ENCODE measurements around the gene MESP1. TPM values are rescaled to one million over a fixed set of nuclear protein-coding genes. Genes with fewer than 3 reads are reported as not detected.
A peak's percentile ranks its signal among the peaks of the same experiment; 100 is the strongest.

The MESP1 gene
- total RNA-seq, 1 donor from 2014 or later, result 0.29 TPM

DNA sequence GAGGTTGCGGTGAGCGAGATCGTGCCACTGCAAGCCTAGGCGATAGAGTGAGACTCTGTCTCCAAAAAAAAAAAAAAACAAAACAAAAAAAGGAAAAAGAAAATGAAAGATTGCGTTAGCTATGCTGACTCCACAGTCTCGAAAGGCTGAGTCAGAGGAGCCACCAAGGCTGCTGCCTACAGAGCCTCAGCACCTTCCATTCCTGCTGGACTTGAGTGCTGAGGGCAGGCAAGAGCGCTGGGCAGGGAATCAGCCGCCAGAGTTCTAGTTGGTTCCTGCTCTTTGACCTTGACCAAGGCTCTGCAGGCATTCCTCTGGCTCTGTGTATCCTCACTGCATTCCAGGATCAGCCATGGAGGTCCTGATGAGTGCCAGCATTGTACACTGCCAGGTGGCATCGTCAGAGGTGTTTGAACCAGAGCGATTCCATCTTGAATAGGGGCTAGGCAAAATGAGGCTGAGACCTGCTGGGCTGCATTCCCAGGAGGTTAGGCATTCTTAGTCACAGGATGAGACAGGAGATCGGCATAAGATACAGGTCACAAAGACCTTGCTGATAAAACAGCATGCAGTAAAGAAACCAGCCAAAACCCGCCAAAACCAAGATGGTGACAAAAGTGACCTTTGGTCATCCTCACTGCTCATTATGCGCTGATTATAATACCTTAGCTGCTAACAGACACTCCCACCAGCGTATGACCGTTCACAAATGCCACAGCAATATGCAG lies 31.0 kb upstream of the MESP1 start:
- no peak for DNase-seq (ENCODE audit: low spot score)

DNA sequence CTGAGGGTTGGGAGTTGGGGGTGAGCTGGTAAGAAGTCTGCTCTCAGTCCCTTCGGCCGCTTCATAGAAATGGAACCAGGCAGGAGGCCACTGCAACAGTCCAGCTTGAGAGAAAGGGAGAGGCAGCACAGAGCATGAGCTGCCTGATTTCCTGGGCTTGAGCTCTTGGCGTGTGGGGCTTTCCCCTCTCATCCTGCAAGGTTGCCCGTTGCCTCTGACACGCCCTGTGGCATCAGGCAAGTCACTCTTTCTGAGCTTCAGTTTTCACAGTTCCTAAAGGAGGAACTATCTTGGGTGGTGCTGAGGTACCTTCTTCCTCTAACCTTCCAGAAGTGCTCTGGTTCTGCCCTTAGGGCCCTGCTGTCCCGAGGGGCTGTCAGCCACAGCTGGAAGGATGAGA lies 30.0 kb upstream of the MESP1 start:
- no peak for DNase-seq (ENCODE audit: low spot score)

DNA sequence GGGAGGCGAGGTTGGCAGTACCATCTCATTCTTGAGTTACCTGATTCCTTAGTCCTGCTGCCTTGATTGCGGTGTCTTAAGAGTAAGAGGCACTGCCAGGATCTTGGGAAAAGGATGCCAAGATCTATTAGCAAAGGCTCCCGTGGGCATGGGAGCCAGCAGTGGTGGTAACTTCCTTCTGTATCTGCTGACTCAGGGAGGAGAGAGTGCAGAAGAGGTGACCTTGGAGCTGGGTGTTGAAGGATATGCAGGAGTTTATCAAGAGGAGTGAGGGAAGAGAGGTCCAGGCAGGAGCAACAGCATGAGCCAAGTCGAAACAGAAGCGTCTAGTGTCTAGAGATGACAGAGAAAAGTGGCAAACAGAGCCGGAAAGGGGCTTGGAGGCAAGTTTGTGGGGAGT lies 29.6 kb upstream of the MESP1 start:
- no peak for DNase-seq (ENCODE audit: low spot score)

DNA sequence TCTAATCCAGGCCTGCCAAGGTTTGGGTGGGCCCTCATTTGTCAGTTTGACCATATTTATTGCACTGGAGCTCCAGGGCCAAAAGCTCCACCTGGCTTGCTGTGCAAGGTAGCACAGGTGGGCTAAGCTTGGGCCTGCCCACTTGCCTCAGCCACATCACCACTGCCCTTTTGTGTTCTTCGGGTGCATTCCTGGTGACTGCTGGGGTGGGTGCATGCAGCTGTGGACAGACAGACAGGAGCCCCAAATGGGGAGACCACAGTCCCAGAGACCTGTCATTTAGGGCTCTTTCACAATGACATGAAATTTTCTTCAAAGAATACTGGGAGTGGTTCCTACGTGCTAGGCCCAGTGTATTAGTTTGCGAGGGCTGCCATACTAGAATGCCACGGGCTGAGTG lies 27.8 kb upstream of the MESP1 start:
- no peak for DNase-seq (ENCODE audit: low spot score)

DNA sequence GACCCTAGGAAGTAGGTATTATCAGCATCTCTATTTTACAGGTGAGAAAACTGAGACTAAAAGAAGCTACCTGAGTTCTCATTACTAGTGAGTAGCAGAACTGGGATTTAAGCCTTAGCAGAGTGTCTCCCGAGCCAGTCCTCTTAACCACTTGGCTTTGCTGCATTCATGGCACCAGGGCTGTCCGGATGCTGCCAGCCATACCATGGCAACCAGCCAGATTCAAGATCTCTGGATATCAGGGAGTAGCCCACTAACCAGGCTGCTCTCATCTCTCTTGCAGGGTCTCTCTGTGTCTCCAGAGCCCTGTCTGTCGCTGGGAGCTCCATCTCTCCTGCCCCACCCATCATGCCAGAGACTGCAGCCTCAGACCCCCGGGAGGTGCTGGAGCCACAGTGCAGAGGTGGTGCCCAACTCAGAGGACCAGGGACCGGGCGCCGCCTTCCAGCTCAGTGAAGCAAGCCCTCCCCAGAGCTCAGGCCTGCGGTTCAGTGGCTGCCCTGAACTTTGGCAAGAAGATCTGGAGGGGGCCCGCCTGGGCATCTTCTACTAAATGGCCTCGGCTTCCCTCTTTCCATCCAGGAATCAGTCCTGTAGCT lies 26.8 kb upstream of the MESP1 start:
- no peak for DNase-seq (ENCODE audit: low spot score)

DNA sequence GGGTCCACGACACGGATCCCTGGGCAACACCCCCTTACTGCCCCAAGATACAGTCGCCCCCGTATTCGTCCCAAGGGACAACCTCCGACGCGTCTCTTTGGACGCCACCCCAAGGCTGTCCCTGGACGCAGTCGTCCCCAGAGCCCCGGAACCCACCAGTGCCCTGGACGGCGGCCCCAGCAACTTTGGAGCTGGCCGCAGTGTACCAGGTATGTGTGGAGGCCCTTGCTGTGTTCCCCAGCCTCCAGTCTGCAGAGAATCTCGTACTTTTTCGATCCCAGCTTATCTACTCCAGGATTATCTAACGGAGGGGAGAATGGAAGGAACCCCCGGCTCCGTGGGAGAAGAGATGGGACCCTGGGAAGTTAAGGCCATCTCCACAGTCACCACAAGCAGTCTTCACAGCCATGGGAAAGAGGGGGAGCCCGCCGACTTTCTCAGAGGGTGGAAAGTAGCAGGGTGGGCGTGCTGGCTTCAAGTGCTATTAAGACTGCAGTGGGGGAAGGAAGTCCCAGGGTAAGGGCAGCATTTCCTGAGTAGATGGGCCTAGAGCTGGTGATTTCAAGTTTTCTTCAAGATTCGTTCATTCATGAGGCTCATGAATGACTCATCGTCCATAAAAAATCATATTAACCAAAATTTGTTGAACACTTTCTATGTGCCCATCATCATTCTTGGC lies 26.2 kb upstream of the MESP1 start:
- no peak for DNase-seq (ENCODE audit: low spot score)

DNA sequence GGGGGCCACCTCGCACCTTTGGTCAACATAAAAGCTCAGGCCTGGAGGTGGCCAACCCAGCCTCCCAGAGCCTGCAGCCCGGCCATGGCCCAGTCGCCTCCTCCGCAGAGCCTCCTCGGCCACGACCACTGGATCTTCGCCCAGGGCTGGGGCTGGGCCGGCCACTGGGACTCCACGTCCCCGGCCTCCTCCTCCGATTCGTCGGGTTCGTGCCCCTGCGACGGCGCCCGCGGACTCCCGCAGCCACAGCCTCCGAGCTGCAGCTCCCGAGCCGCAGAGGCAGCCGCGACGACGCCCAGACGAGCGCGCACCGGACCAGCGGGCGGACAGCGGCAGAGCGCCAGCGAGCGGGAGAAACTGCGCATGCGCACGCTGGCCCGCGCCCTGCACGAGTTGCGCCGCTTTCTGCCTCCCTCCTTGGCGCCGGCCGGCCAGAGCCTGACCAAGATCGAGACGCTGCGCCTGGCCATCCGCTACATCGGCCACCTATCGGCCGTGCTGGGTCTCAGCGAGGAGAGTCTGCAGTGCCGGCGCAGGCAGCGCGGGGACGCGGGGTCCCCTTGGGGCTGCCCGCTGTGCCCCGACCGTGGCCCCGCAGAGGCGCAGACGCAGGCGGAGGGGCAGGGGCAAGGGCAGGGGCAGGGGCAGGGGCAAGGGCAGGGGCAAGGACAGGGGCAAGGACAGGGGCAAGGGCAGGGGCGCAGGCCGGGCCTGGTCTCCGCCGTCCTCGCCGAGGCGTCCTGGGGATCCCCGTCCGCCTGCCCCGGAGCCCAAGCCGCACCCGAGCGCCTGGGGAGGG lies 25.4 kb upstream of the MESP1 start, which contains the start of gene MESP2:
MESP2 (plus strand) TSS at position 59 of the 799 bp plus-strand sequence; CDS start at position 85, 26 bp downstream.
- peak; percentile 80 for DNase-seq (ENCODE audit: low spot score)

DNA sequence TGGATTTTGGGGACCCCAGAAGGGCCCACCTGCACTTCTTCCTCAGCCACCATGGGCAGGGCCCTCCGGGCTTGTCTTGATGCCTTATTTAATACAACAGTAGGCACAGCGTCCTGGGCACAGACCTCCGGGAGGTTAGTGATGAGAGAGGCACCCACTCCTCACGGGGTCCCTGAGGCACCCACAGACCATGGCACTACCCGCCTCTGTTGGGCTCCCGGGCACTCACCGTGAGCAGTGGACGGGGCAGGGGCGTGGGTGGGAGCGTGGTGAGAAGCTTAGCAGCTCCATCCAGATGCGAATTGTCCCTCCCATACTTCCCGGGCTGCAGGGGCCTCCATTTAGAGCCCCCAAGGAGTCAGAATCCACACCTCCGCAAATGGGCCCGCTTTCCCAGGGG lies 24.8 kb upstream of the MESP1 start:
- DNase-seq (ENCODE audit: low spot score), result no peak

DNA sequence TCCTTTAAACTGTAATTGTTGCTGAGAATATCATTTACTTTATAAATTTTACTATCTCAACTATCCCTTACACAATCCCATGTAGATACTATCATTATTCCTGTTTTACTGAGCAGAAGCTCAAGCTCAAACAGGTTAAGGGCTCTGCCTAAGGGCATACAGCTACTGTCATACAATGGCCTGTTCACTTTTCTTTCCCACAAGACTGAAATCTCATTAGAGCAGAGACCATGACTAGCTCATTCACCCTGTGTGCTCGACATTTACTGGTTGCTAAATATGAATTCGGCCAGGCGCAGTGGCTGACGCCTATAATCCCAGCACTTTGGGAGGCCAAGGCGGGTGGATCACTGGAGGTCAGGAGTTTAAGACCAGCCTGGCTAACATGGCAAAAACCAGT lies 23.4 kb upstream of the MESP1 start:
- DNase-seq (ENCODE audit: low spot score), result no peak

DNA sequence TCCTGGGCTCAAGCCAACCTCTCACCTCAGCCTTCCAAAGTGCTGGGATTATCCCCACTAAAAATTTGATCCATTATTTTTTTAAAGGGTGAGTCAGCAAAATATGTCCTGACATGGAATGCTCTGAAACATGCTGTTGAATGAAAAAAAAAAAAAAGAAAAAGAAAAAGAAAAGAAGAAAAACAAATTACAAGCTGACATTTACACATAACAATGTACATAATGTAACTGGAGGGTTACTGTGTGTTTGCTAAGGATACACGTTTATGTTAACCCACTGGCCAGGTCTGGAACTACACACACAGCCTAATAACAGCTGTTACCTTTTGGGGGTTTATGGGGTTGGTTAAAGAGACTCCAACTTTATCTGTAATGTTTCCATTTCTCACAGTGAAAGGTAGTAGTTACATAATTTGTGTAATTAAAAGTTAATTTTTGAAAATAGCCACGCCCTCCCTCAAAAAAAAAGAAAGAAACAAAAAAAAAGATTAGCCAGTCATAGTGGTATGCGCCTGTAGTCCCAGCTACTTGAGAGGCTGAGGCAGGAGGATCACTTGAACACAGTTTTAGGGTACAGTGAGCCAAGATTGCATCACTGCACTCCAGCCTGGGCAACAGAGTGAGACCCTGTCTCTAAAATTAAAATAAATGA lies 22.0 kb upstream of the MESP1 start:
- DNase-seq (ENCODE audit: low spot score), result no peak

DNA sequence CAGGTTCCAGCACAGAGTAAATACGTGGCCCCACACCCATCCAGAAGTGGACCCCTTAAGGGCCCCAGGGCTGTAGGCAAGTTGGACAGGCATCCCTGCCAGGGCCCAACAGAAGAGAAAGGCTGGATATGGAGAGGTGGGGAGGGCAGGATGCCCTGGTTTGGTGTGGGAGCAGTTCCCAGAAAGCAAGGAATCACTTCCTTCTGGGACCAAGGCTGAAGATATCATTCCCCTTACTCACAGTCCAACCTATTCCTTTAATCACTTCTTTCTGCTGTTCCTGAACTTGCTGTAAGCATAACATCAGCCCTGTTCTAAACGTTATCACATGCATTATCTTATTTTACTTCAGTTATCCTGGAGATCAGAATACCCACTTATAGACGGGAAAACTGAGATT lies 19.0 kb upstream of the MESP1 start:
- no peak for DNase-seq (ENCODE audit: low spot score)

DNA sequence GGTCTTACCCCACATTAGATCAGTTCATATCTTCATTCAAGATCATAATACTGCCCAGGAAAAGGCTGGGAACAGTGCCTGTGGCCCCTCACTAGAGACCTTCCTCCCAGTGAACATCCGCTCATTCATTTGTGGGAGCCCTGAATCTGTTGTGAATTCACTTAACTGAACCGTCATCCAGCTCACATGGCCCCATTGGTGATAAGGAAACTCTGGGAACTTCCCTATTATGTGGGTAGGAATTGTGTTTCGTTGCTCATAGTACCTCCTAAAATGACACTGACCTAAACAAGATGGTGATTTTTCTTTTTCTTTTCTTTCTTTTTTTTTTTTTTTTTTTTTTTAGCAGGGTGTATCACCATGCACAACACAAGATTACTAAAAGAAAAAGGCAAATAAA lies 18.3 kb upstream of the MESP1 start:
- no peak for DNase-seq (ENCODE audit: low spot score)

DNA sequence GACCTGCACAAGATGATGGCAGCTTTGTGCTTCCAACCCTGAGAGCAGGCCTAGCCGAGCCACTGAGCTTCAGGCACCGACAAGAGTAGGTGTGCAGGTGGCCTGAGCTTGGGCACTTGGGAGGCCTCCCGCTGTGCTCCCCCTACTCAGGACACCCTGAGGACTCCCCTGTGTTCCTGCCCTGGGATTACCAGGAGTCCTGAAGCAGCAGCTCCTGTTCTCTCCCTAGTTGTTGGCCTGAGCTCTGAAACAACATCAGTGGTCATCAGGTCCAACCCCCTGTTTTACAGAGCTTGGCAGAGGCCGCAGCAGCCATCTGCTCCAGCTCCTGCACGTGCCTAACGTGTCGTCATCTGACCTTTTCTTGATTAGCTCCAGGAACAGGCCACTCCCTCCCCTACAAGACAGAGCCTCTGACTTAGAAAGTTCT lies 17.0 kb upstream of the MESP1 start:
- no peak for DNase-seq (ENCODE audit: low spot score)

DNA sequence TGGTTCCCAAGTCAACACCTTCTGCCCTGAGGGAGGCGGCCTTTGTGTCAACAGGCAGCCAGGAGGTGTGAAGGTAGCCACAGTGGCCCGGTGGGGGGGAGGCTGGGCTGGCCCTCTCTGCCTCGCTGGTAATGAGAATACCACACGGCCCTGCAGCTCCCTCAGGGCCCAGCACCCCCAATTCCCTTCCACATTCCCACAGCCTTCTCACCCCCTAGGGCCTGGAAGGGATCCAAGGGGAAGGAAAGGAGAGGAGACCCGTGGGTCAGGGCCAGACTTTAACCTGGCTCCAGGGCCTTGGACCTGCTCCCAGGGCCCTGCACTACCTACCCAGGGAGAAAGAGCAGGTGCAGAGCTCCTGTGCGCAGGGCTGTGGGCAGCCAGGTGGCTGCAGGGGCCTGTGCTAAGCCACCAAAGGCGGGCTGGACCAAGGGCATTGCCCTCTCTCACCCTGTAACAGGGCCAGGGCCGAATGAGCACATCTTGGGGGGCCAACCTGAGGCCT lies 16.4 kb upstream of the MESP1 start:
- DNase-seq (ENCODE audit: low spot score), result no peak

DNA sequence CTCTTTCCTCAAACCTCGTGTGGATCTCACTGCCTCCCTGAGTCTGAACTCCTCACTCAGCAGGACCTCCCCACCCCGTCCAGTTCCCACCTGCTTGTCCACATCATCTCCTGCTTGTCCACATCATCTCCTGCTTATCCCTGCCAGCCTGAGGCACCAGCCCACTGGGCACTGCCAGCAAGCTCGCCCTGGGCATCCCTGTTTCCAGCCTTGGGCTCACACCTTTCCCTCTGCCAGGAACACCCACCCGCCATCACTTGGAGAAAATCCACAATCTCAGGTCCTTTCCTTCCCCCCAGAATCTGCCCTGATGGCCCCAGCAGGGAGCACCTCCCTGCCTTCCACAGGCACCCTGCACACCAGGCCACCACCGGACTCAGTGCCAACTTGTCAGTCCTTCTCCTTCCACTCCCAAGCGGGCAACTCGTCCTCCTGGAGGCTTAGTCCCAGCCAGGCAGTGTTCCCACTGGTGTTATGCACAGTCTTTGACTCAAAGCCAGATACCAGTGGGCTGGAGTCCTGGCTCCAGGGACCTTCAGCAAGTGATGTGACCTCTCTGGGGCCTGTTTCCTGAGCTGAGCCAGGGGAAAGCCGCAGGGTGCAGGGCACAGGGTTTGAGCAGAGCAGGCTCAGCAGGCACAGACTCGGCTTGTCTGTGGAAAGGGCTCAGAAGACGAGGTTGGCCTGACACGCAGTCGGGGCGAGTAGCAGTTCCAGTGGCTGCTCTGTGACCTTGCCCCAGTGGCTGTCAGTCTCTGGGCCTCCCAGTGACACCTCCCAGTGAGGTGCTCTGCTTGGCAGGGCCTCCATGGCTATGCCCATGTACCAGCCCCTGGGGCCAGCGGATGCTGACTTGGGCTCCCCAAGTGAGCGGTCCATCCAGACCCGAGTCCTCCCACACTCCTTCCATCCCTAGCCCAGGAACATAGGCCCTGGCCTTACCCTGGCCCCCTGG lies 15.6 kb upstream of the MESP1 start:
- no peak for DNase-seq (ENCODE audit: low spot score)

DNA sequence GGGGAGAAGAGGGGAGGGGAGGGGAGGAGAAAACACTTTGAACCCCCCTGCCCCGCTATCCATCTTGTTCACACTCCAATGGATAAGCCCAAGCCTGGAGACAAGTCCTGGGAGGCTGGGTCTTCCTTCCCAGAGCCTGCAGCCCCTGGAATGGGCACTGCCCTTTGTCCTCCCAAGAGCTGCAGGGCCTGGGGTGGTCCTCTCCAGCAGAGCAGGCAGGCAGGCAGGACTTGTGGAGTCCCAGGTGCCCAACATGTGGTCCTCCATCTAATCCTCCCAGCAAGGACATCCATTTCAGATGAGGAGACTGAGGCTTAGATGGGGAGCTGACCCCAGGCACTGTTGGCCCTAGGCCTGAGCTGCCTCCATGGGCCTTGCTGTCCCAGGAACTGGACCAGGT lies 14.6 kb upstream of the MESP1 start:
- DNase-seq (ENCODE audit: low spot score), result no peak

DNA sequence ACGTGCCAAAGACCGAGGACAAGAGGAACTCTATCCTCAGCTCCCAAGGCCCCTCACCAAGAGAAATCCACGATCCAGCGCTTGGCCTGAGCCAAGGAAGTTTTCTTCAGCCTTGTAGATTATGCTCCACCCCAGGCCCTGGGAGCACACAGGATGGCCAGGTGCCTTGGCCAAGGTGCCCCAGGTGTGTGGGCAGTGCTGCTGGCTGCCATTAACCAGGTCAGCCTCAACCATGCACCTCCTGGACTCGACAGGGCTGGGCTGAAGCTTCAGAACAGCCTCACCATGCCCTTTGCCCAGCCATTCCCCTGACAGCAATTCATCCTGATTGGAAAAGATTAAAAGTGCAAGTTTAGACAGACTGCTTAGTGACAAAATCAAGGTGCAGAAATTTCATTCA lies 10.9 kb upstream of the MESP1 start:
- DNase-seq (ENCODE audit: low spot score), result no peak

DNA sequence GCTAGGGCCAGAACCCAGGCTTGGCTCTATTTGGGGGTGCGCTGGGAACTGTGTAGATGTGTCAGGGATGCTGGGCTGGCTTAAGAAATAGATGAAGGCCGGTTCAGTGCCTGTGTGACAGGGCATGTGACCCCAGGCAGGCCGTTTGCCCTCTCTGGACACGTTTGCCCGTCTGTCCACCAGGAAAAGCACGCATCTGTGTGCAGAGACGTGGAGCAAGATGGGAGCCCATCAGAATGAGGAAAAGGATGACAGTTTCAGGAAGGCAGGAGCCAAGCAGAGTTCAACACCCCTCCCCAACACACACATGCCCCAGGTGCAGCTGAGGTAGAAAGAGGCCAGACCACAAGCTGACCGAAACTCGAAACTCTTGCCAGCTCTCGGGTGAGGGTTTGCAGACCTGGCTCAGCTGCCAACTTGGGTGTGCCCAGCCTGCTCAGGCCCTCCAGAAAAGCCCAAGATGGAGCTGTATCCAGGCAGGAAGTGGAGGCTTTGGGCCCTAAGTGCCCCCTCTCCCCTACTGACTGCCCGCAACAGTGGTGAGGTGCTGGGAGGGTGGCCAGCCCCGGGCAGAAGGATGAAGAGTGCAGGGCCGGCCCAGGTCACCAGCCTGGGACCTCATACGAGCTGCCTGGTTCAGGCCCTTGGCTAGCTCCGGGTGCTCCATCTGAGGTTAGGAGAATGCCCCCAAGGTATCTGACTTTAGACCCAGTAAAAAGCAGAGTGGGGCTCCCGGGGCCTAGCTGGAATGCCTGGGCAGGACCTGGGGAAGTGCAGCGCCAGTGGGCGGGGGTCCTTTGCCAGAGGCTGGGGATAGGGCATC lies 10.2 kb upstream of the MESP1 start:
- no peak for DNase-seq (ENCODE audit: low spot score)

DNA sequence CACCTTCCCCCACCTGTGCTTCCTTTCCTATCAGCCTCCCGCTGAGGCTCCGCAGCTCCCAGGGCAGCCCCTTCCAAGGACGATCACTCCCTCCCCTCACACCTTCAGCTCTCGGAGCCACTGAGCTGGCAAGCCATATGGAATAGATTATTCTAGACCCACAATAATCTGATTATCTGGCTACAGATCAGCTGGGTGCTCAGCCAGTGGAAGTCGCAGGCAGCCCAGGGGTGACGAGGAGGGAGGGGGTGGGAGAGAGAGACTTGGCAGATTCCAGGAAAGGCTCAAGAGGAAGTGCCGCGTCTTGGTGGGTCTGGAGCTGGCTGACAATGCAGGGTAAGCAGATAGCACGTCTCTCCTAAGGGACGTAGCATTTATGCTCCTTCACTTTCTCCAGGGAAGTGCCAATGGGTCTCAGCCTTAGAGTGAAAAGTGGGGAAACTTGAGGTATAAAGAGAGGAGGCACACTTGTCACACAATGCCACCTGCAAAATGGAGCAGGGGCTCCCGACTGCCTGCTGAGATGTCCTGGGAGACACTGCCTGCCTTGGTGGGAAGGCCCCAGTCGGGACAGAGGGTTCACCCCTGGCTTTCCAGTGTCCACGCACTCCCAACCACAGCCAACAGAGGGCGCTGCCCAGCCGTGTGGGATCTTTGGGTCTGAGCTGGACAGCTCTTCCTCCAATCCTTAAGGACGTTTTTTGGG lies 9.4 kb upstream of the MESP1 start:
- peak; percentile 87 for DNase-seq (ENCODE audit: low spot score)

All from ureter (tissue), 1 donor.